ENCODE results near the gene ARHGDIA.

The ARHGDIA gene

GRCh38 chr17:81888105-81888987, 17.2 kb upstream of the ARHGDIA start:
- no peak for DNase-seq

GRCh38 chr17:81885869-81886548, 14.9 kb upstream of the ARHGDIA start:
- no peak for DNase-seq

- DNase-seq = no peak
These were observed 14.3 kb upstream of the ARHGDIA start for GRCh38 chr17:81885454-81885853.

- DNase-seq = no peak
These were observed 13.8 kb upstream of the ARHGDIA start for GRCh38 chr17:81884968-81885367.

- DNase-seq = no peak
These were observed 13.4 kb upstream of the ARHGDIA start for GRCh38 chr17:81884520-81884919.

GRCh38 chr17:81879121-81879520, 8.0 kb upstream of the ARHGDIA start:
- DNase-seq = no peak

- no peak for DNase-seq
These were observed 7.2 kb upstream of the ARHGDIA start for GRCh38 chr17:81878294-81878693.

GRCh38 chr17:81877569-81877968, 6.4 kb upstream of the ARHGDIA start:
- DNase-seq = no peak

- peak; percentile 99 for DNase-seq
These were observed 472 bp upstream of the ARHGDIA start for GRCh38 chr17:81871387-81872230.

- peak; percentile 79 for DNase-seq
These were observed 781 bp downstream of the ARHGDIA start for GRCh38 chr17:81870131-81870980.

GRCh38 chr17:81869221-81870130, 1.7 kb downstream of the ARHGDIA start:
- peak; percentile 76 for DNase-seq

- no peak for DNase-seq
These were observed 2.4 kb downstream of the ARHGDIA start for GRCh38 chr17:81868674-81869220.

GRCh38 chr17:81867991-81868673, 3.0 kb downstream of the ARHGDIA start:
- no peak for DNase-seq

GRCh38 chr17:81867170-81867990, 3.8 kb downstream of the ARHGDIA start:
- peak; percentile 64 for DNase-seq

- DNase-seq = no peak
These were observed 4.5 kb downstream of the ARHGDIA start for GRCh38 chr17:81866440-81867169.

GRCh38 chr17:81865733-81866439, 5.3 kb downstream of the ARHGDIA start:
- no peak for DNase-seq

GRCh38 chr17:81865358-81865732, 5.8 kb downstream of the ARHGDIA start:
- DNase-seq = no peak

Data from activated effector memory CD4-positive, alpha-beta T cell treated with anti-CD3 and anti-CD28 coated beads, Interleukin-2, amount 50 U/mL, for 16 hours (primary cell).